Measurements from ENCODE around the gene IRAK3. TPM values are rescaled to one million over a fixed set of nuclear protein-coding genes. Genes with fewer than 3 reads are reported as not detected.
"Not testable (repeated sequence)": the region's sequence is repeated elsewhere in the genome, so short reads cannot be mapped to it uniquely, and the experiment has no call there.

The IRAK3 gene
- total RNA-seq, 1 donor: 3.6 TPM

GRCh38 chr12:66302827-66303169, 113.8 kb downstream of the IRAK3 start:
- peak; percentile 48 for DNase-seq (ENCODE audit: insufficient read length, low spot score, missing footprints)
- H3K36me3 ChIP-seq (ENCODE audit: insufficient read depth, low read length): no peaks in the 10 kb centered on the region
- peak overlapping the region; percentile 73 for H3K27ac ChIP-seq (ENCODE audit: low read depth, low read length)
- peaks cover 9% of the 10 kb centered on the region for H3K4me1 ChIP-seq (ENCODE audit: insufficient read depth, low read length)
- H3K9me3 ChIP-seq (ENCODE audit: low read depth, low read length): no peaks in the 10 kb centered on the region
- H2AFZ ChIP-seq (ENCODE audit: low read length): peak overlapping the region; percentile 100
- no peaks in the 10 kb centered on the region for H3K79me2 ChIP-seq (ENCODE audit: insufficient read depth, low read length)
- H3K27me3 ChIP-seq (ENCODE audit: insufficient read depth, low read length): peaks cover 3% of the 10 kb centered on the region
- H4K20me1 ChIP-seq (ENCODE audit: insufficient read depth, low read length): no peaks in the 10 kb centered on the region
- H3K4me3 ChIP-seq (ENCODE audit: insufficient read depth, low read length): peak overlapping the region; percentile 84
- TF ChIP-seq CTCF (IDR thresholded peaks at IDR 0.05; ENCODE audit: extremely low read depth, low read depth, low read length): no peak
- peak overlapping the region; percentile 94 for H3K4me2 ChIP-seq (ENCODE audit: insufficient read depth, low read length)

DNA sequence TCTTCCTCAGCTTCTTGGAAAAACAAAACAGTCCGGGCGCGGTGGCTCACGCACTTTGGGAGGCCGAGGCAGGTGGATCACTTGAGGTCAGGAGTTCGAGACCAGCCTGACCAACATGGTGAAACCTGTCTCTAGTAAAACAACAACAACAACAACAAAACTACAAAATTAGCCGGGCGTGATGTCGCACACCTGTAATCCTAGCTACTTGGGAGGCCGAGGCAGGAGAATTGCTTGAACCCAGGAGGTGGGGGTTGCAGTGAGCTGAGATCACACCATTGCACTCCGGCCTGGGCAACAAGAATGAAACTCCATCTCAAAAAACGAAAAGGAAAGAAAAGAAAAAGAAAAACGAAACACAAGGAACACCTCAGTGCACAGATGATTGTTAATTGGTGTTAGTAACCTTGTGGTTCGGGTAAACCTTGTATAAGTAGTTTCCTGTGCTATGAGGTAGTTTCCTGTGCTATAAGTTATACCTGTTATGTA, 114.3 kb downstream of the IRAK3 start:
- not testable (repeated sequence) for H3K9me3 ChIP-seq (ENCODE audit: low read depth, low read length); H3K4me1 ChIP-seq (ENCODE audit: insufficient read depth, low read length); H3K27me3 ChIP-seq (ENCODE audit: insufficient read depth, low read length); H3K27ac ChIP-seq (ENCODE audit: low read depth, low read length); H3K79me2 ChIP-seq (ENCODE audit: insufficient read depth, low read length); H2AFZ ChIP-seq (ENCODE audit: low read length); H4K20me1 ChIP-seq (ENCODE audit: insufficient read depth, low read length); H3K36me3 ChIP-seq (ENCODE audit: insufficient read depth, low read length); DNase-seq (ENCODE audit: insufficient read length, low spot score, missing footprints)
- Histone ChIP-seq H3K4me3 (ENCODE audit: insufficient read depth, low read length) (peak overlapping the region; percentile 84), H3K4me2 (ENCODE audit: insufficient read depth, low read length) (peak overlapping the region; percentile 94)

Other genes with a start within 250 kb of the IRAK3 start
- gene LLPH, start 58.5 kb upstream of the IRAK3 start, total RNA-seq: 4.7 and 5.1 TPM in 2 replicates
- 78.1 and 94.1 TPM in 2 replicates for gene TMBIM4, start 19.2 kb upstream of the IRAK3 start, total RNA-seq
- gene HELB, start 113.3 kb downstream of the IRAK3 start, total RNA-seq: 2.2 and 3.2 TPM in 2 replicates

Measured in osteoblast (primary cell).